C4-2B (cell line): ENCODE data around the gene AUTS2.

Experiments used
- H3K27ac ChIP-seq: fragments of 450-650 bp; 2 replicates; pipeline ENCODE4 v1.5.1; 2017
- CTCF ChIP-seq: fragments of 450-650 bp; conservative IDR thresholded peaks from 2 replicates; pipeline ENCODE4 v1.5.1; 2017; ENCODE audit warnings: mild to moderate bottlenecking
- ZFX ChIP-seq: fragments of 450-650 bp; IDR thresholded peaks from 2 replicates; pipeline ENCODE4 v1.6.1; 2017

Gene AUTS2

DNA sequence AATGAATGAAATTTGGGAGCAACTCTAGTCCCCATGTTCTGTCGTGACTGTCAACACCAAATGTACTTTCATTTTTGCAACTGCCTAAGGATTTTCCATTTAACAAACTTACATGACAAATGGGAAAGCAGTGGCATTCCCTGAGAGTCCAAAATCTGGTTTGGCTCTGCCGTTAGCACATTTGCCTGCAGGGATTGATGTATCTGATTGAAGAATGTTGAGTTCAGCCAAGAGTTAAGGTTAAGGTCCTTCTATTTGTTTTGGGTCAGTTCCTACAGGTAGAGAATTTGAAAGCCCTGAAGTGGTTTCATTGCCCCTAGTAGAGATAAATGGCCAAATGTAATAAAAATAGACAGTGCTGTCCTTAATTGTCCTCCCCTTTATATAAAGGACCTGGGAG lies 1127.2 kb downstream of the AUTS2 start:
- TF ChIP-seq CTCF (no peak), ZFX (no peak)
- no peak overlapping the region for H3K27ac ChIP-seq

DNA sequence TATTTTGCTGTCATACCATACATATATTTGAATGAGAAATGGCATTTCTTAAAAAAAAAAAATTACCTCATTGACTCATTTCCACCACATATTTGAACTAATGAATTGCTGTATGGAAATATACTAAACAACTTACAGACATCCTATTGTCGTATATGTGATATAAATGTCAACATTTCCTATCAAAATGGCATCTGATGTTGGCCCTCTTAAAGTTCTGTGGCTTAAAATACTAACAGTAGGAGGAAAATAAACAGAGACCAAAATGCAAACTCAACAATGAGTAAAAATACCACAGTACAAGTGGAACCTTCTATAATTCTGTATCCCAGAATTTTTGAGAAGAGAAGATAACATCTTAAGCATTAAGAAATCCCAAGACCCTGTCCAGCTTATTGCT lies 1128.0 kb downstream of the AUTS2 start:
- no peak overlapping the region for H3K27ac ChIP-seq
- TF ChIP-seq ZFX = no peak
- no peak for TF ChIP-seq CTCF

- TF ChIP-seq CTCF (no peak), ZFX (no peak)
- H3K27ac ChIP-seq = peak overlapping the region; percentile 22; the same call in 1 of the 2 replicates
Observed at GRCh38 chr7:70726951-70727378, 1128.7 kb downstream of the AUTS2 start.

GRCh38 chr7:70727861-70728260 lies 1129.6 kb downstream of the AUTS2 start:
- no peak overlapping the region; the same call in 1 of the 2 replicates for H3K27ac ChIP-seq
- TF ChIP-seq ZFX = no peak
- no peak for TF ChIP-seq CTCF

DNA sequence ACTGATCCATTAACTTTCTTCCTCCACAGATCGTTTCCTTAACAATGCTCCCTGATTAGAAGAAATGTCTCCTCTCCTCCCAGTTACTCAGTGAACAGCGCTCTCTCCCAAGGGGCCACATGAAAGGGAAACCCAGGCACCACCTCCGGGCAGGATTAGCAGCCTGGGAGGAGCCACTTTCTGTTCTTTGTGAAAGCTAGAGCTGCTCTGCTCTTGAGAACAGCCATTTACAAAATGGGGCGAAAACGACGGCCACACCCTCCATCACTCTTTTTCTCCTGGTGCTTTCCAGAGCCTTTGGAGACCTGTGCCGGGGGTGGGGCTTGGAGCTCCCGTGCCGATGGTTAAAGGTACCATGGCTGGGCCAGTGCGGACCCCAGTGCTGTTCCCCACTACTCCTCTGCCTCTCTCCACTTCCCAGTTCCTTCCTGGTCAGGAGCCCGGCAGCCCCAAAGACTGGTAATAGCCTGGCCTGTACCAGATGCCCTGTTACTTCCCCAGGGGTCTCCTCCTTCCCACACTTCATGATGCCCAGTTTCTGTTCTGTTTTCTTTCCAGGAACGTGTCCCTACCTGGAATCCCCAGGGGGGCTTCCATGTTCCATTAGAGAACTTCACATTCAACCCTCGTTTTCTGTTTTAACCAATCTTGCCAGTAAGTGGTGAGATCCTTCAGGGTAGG lies 1130.7 kb downstream of the AUTS2 start:
- TF ChIP-seq CTCF (no peak), ZFX (no peak)
- H3K27ac ChIP-seq = peak overlapping the region; percentile 60

- H3K27ac ChIP-seq = peak overlapping the region; percentile 60
Observed at GRCh38 chr7:70729553-70730157, 1131.4 kb downstream of the AUTS2 start.

DNA sequence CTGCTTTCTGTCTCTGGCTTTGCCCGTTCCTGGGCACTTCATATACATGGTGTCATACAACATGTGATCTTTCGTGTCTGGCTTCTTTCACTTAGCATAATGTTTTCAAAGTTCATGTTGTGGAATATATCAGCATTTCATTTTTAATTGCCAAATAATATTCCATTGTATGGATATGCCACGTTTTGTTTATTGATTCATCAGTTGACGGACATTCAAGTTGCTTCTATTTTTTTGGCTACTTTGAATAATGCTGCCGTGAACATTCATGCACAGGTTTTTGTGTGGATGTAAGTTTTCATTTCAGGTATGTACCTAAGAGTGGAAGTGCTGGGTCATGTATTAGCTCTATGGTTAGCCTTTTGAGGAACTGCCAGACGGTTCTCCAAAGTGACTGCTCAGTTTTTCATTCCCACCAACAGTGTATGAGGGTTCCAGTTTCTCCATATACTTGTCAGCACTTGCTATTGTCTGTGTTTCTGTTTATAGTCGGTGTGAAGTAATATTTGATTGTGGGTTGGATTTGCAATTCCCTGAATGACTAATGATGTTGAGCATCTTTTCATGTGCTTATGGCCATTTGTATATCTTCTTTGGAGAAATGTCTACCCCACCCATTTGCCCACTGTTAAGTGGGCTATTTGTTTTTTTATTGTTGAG lies 1132.3 kb downstream of the AUTS2 start:
- no peak overlapping the region; the same call in 1 of the 2 replicates for H3K27ac ChIP-seq
- TF ChIP-seq ZFX (no peak), CTCF (no peak)
